Measurements from ENCODE around the gene KLHDC7B. TPM values are rescaled to one million over a fixed set of nuclear protein-coding genes. Genes with fewer than 3 reads are reported as not detected.

Gene KLHDC7B
- total RNA-seq, 1 donor from 2014 or later: 0.07 TPM

GRCh38 chr22:50529416-50529896 is 16.2 kb upstream of the KLHDC7B start:
- Mint-ChIP-seq H3K9me3 (no peaks in the 10 kb centered on the region), H3K36me3 (no peaks in the 10 kb centered on the region), H3K27ac (no peak overlapping the region), H3K27me3 (ENCODE audit: low read depth) (peaks cover 38% of the 10 kb centered on the region), H3K4me1 (peaks cover 35% of the 10 kb centered on the region), H3K4me3 (peak overlapping the region; percentile 13)
- TF ChIP-seq CTCF (IDR thresholded peaks at IDR 0.05; ENCODE audit: unreplicated experiment): no peak
- no peak for DNase-seq (ENCODE audit: low spot score in 2 of 2, unreplicated experiment in 2 of 2)

- H3K9me3 Mint-ChIP-seq: no peaks in the 10 kb centered on the region
- H3K27ac Mint-ChIP-seq: no peak within 1 kb of the TSS
- peak within 1 kb of the TSS; percentile 65 for H3K4me3 Mint-ChIP-seq
- peak in 1 of 2 experiments; percentile 27 for DNase-seq (ENCODE audit: low spot score in 2 of 2, unreplicated experiment in 2 of 2)
- H3K27me3 Mint-ChIP-seq (ENCODE audit: low read depth): peaks cover 38% of the 10 kb centered on the region
- peaks cover 31% of the 10 kb centered on the region for H3K4me1 Mint-ChIP-seq
- H3K36me3 Mint-ChIP-seq: no peaks in the 10 kb centered on the region
- no peak for TF ChIP-seq CTCF (IDR thresholded peaks at IDR 0.05; ENCODE audit: unreplicated experiment)
Observed at GRCh38 chr22:50529897-50530579, 15.7 kb upstream of the KLHDC7B start, which contains the start of gene TYMP. TSS of gene TYMP (minus strand) at chr22:50530012. CDS start at chr22:50529709, 303 bp downstream.

GRCh38 chr22:50530580-50530876 is 15.2 kb upstream of the KLHDC7B start:
- H3K27ac Mint-ChIP-seq: no peak overlapping the region
- no peaks in the 10 kb centered on the region for H3K9me3 Mint-ChIP-seq
- peaks cover 38% of the 10 kb centered on the region for H3K27me3 Mint-ChIP-seq (ENCODE audit: low read depth)
- no peak for TF ChIP-seq CTCF (IDR thresholded peaks at IDR 0.05; ENCODE audit: unreplicated experiment)
- no peak for DNase-seq (ENCODE audit: low spot score in 2 of 2, unreplicated experiment in 2 of 2)
- peak overlapping the region; percentile 51 for H3K4me3 Mint-ChIP-seq
- H3K4me1 Mint-ChIP-seq: peaks cover 31% of the 10 kb centered on the region
- H3K36me3 Mint-ChIP-seq: no peaks in the 10 kb centered on the region

GRCh38 chr22:50530877-50531545 is 14.7 kb upstream of the KLHDC7B start:
- no peaks in the 10 kb centered on the region for H3K9me3 Mint-ChIP-seq
- peak overlapping the region; percentile 43 for H3K27ac Mint-ChIP-seq
- no peak for TF ChIP-seq CTCF (IDR thresholded peaks at IDR 0.05; ENCODE audit: unreplicated experiment)
- H3K4me1 Mint-ChIP-seq: peaks cover 31% of the 10 kb centered on the region
- DNase-seq (ENCODE audit: low spot score in 2 of 2, unreplicated experiment in 2 of 2): peak in 1 of 2 experiments; percentile 39
- peak overlapping the region; percentile 65 for H3K4me3 Mint-ChIP-seq
- H3K36me3 Mint-ChIP-seq: no peaks in the 10 kb centered on the region
- peaks cover 38% of the 10 kb centered on the region for H3K27me3 Mint-ChIP-seq (ENCODE audit: low read depth)

GRCh38 chr22:50531546-50531961 is 14.1 kb upstream of the KLHDC7B start:
- H3K27me3 Mint-ChIP-seq (ENCODE audit: low read depth): peaks cover 38% of the 10 kb centered on the region
- H3K36me3 Mint-ChIP-seq: no peaks in the 10 kb centered on the region
- no peak overlapping the region for H3K27ac Mint-ChIP-seq
- H3K9me3 Mint-ChIP-seq: no peaks in the 10 kb centered on the region
- H3K4me3 Mint-ChIP-seq: peak overlapping the region; percentile 65
- TF ChIP-seq CTCF (IDR thresholded peaks at IDR 0.05; ENCODE audit: unreplicated experiment): no peak
- peaks cover 31% of the 10 kb centered on the region for H3K4me1 Mint-ChIP-seq
- DNase-seq (ENCODE audit: low spot score in 2 of 2, unreplicated experiment in 2 of 2): no peak

Data from mesothelial cell of epicardium (in vitro differentiated cells).